GM12878 (cell line): ENCODE measurements around the gene HMCN1. TPM values are rescaled to one million over a fixed set of nuclear protein-coding genes. Genes with fewer than 3 reads are reported as not detected.

Experiments used
- ATAC-seq: fragments of 200-7000 bp; cut with Tn5 transposase; 3 replicates; pipeline ENCODE4 v1.9.1; 2020; ENCODE audit warnings: mild to moderate bottlenecking, moderate library complexity
- BruUV-seq: library from RNA; stranded (reverse); fragments of 400-500 nt; replicated peaks from 2 replicates; lab custom pipeline; 2021; lab: Mats Ljungman, UMichigan
- CTCF ChIA-PET: fragments of 300-600 bp; sonication (Branson Sonifier 250); formaldehyde crosslinking; extraction: SDS; loops from one replicate; lab custom pipeline; 2021; ENCODE audit warnings: inconsistent platforms; lab: Yijun Ruan, JAX
- POLR2A ChIA-PET: fragments of 350-600 bp; formaldehyde crosslinking; extraction: SDS; loops from one replicate; lab custom pipeline; 2021; ENCODE audit warnings: inconsistent platforms; lab: Charles Lee
- RAD21 ChIA-PET: fragments of 300-600 bp; sonication (Branson Sonifier 250); formaldehyde crosslinking; loops from one replicate; lab custom pipeline; 2023; ENCODE audit warnings: antibody characterized with exemption; ENCODE audit not compliant: unreplicated experiment; lab: Charles Lee
- SMC1A ChIA-PET: fragments of 300-600 bp; sonication (Branson Sonifier 250); formaldehyde crosslinking; loops from one replicate; lab custom pipeline; 2023; ENCODE audit not compliant: unreplicated experiment, uncharacterized antibody; lab: Charles Lee
- DNase-seq: peaks from one replicate; pipeline ENCODE4 v3.0.0-alpha.2; 2011; ENCODE audit warnings: low read depth, low spot score
- FAIRE-seq: peaks from 3 replicates; lab custom pipeline; 2011; peaks lifted over from hg19 to GRCh38; lab: Jason Lieb, UNC
- H2AFZ ChIP-seq: 2 replicates; pipeline ENCODE4 v1.6.0; 2011; ENCODE audit warnings: low read depth, low read length, control low read depth; ENCODE audit not compliant: control insufficient read depth
- H3K27ac ChIP-seq: 2 replicates; pipeline ENCODE4 v1.5.1; 2011; ENCODE audit warnings: control low read depth; ENCODE audit not compliant: control insufficient read depth, insufficient read depth
- H3K27me3 ChIP-seq, 2 experiments: replicated peaks in 1 of 2; 2 replicates each; pipeline versions ENCODE4 v1.6.0 to v1.6.1; 2011; ENCODE audit warnings: low read length in 1 of 2; ENCODE audit not compliant: control insufficient read depth in 2 of 2, insufficient read depth in 2 of 2
- H3K36me3 ChIP-seq, 2 experiments: 2 replicates each; pipeline ENCODE4 v1.5.1; 2011; ENCODE audit warnings: low read length in 1 of 2; ENCODE audit not compliant: control insufficient read depth in 2 of 2, insufficient read depth in 2 of 2
- H3K4me1 ChIP-seq: 2 replicates; pipeline ENCODE4 v1.6.1; 2011; ENCODE audit warnings: mild to moderate bottlenecking, low read length, moderate library complexity, mixed read lengths; ENCODE audit not compliant: control insufficient read depth, insufficient read depth
- H3K4me2 ChIP-seq: 2 replicates; pipeline ENCODE4 v1.6.0; 2011; ENCODE audit warnings: control low read depth; ENCODE audit not compliant: control insufficient read depth, insufficient read depth
- H3K4me3 ChIP-seq: fragments of 200-600 bp; sonication (generic); 2 replicates; pipeline ENCODE4 v1.5.1; 2016
- H3K79me2 ChIP-seq: 2 replicates; pipeline ENCODE4 v1.6.0; 2011; ENCODE audit warnings: low read length; ENCODE audit not compliant: control insufficient read depth, insufficient read depth
- H3K9ac ChIP-seq: 2 replicates; pipeline ENCODE4 v1.8.0; 2011; ENCODE audit warnings: low read length, control low read depth, mixed read lengths; ENCODE audit not compliant: control insufficient read depth, insufficient read depth
- H3K9me3 ChIP-seq: replicated peaks from 3 replicates; pipeline ENCODE4 v1.5.1; 2011; ENCODE audit warnings: mild to moderate bottlenecking, low read length; ENCODE audit not compliant: control insufficient read depth, insufficient read depth
- H4K20me1 ChIP-seq: 2 replicates; pipeline ENCODE4 v1.6.0; 2011; ENCODE audit not compliant: control insufficient read depth, insufficient read depth
- BRCA1 ChIP-seq: IDR thresholded peaks from 2 replicates; pipeline ENCODE4 v1.6.1; 2011; ENCODE audit warnings: low read depth, low read length, improper control_type of control experiment
- CBX3 ChIP-seq: fragments of 200-600 bp; sonication (generic); IDR thresholded peaks from 2 replicates; pipeline ENCODE4 v1.6.1; 2016; ENCODE audit warnings: low read depth, borderline replicate concordance
- EP300 ChIP-seq, 2 experiments: fragments of 150-350 bp in 1 of 2; IDR thresholded peaks; 2 replicates each; pipeline ENCODE4 v1.6.1; 2011 to 2012; ENCODE audit warnings: low read depth in 2 of 2, low read length in 2 of 2, borderline replicate concordance in 1 of 2, improper control_type of control experiment in 1 of 2, inconsistent platforms in 1 of 2; ENCODE audit not compliant: control insufficient read depth in 1 of 2
- HSF1 ChIP-seq: fragments of 150-350 bp; IDR thresholded peaks from 2 replicates; pipeline ENCODE4 v1.6.1; 2014; ENCODE audit warnings: mild to moderate bottlenecking, low read depth, low read length
- IRF4 ChIP-seq: IDR thresholded peaks from 2 replicates; pipeline ENCODE4 v1.6.1; 2011; ENCODE audit warnings: low read depth, low read length
- KLF5 ChIP-seq: fragments of 450-650 bp; IDR thresholded peaks from 2 replicates; pipeline ENCODE4 v1.6.1; 2014; ENCODE audit warnings: mild to moderate bottlenecking; ENCODE audit not compliant: partially characterized antibody
- NBN ChIP-seq: fragments of 450-650 bp; IDR thresholded peaks from 2 replicates; pipeline ENCODE4 v1.6.1; 2016
- POLR2A ChIP-seq: IDR thresholded peaks from 2 replicates; pipeline ENCODE4 v1.6.1; 2011; ENCODE audit warnings: low read depth, mild to moderate bottlenecking, low read length
- RAD21 ChIP-seq: IDR thresholded peaks from 2 replicates; pipeline ENCODE4 v1.6.1; 2011; ENCODE audit warnings: mild to moderate bottlenecking, low read depth, low read length, moderate library complexity; ENCODE audit not compliant: insufficient read depth
- RFX5 ChIP-seq: IDR thresholded peaks from 2 replicates; pipeline ENCODE4 v1.6.1; 2011; ENCODE audit warnings: low read depth, low read length, improper control_type of control experiment
- SMARCA5 ChIP-seq: fragments of 450-650 bp; IDR thresholded peaks from 2 replicates; pipeline ENCODE4 v1.6.1; 2017; ENCODE audit warnings: mild to moderate bottlenecking
- SREBF1 ChIP-seq: IDR thresholded peaks from 2 replicates; pipeline ENCODE4 v1.6.1; 2012; ENCODE audit warnings: mild to moderate bottlenecking, low read length
- SREBF2 ChIP-seq: IDR thresholded peaks from 2 replicates; pipeline ENCODE4 v1.6.1; 2012; ENCODE audit warnings: mild to moderate bottlenecking, low read length
- SUPT20H ChIP-seq: IDR thresholded peaks from 2 replicates; pipeline ENCODE4 v1.6.1; 2011; ENCODE audit warnings: low read depth, mild to moderate bottlenecking, low read length, moderate library complexity, borderline replicate concordance; ENCODE audit not compliant: control insufficient read depth
- ZBED1 ChIP-seq: IDR thresholded peaks from 2 replicates; pipeline ENCODE4 v1.6.1; 2016; ENCODE audit warnings: borderline replicate concordance
- WGBS: methylation state at CpG from one replicate; pipeline ENCODE4 v1.1.6; 2016; ENCODE audit warnings: low lambda C conversion rate; ENCODE audit not compliant: insufficient replicate concordance, insufficient coverage; ENCODE audit errors: missing lambda C conversion rate; 5-methylcytosine and 5-hydroxymethylcytosine counted together
- in situ Hi-C: fragments of 300-500 bp; cut with MboI; formaldehyde crosslinking; loops from 9 replicates; pipeline ENCODE4 v1.14.3; 2018; ENCODE audit warnings: mixed read lengths
- intact Hi-C: fragments of 100-400 bp; cut with micrococcal nuclease; formaldehyde crosslinking; loops from one replicate; pipeline ENCODE4 v1.14.2; 2022; ENCODE audit not compliant: unreplicated experiment
- polyA plus RNA-seq, 11 experiments: library from polyadenylated mRNA; depleted of rRNA in 4 of 11; unstranded in 6 of 11; stranded (reverse) in 5 of 11; fragments of >200 nt; fragmentation: Nextera tagmentation in 4 of 11; fragmentation: Illumina TruSeq in 1 of 11; extraction: Ambion mirVana in 4 of 11; extraction: Trizol in 1 of 11; gene quantifications; 1 replicate in 1 of 11; 2 replicates in 10 of 11; pipeline versions ENCODE4 v1.2.1 to v1.2.3, GENCODE V29; 2011 to 2016; ENCODE audit warnings: inconsistent platforms in 2 of 11, missing spikeins in 2 of 11, low read depth in 1 of 11
- total RNA-seq, 4 experiments: library from RNA; depleted of rRNA in 3 of 4; stranded (reverse); fragments of >200 nt in 3 of 4; fragmentation: Illumina TruSeq in 1 of 4; extraction: Trizol in 1 of 4; gene quantifications; 2 replicates each; pipeline versions ENCODE4 v1.2.1 to v1.2.3, GENCODE V29; 2013 to 2021
- TF ChIP-seq, protein P1 (sequence below): fragments of 450-650 bp; IDR thresholded peaks from 2 replicates; pipeline ENCODE4 v1.6.1; 2016; ENCODE audit warnings: mild to moderate bottlenecking, moderate library complexity, borderline replicate concordance

The HMCN1 gene
- total and polyA plus RNA-seq, 10 of the 15 experiments (the other 5 are each of a cell fraction or from before 2014, with no cell fraction given): under 0.01 to 0.07 TPM; not detected in 8

DNA sequence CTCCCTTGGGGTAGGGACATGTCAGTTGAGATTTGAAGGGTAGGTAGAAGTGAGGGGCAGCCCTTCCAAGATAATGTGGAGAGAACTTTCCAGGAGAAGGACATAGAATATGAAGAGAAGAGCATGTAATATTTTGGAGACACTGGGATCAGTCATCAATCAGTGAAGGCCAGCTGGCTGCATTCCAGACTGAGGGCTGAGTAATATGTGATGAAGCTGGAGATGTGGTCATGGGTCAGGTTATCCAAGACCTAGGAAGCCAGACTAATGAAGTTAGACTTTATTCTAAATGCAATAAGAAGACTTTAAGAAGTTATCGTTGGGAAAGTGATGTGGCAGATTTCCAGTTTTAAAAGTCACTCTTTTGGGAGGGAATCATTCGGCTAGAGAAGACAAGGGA is 262.0 kb downstream of the HMCN1 start:
- Histone ChIP-seq H3K36me3 (no peaks in the 10 kb centered on the region), H3K9me3 (no peaks in the 10 kb centered on the region), H3K4me1 (no peaks in the 10 kb centered on the region), H3K9ac (no peak overlapping the region), H3K4me2 (no peak overlapping the region), H3K4me3 (no peak overlapping the region), H3K79me2 (no peaks in the 10 kb centered on the region), H3K27ac (no peak overlapping the region), H3K27me3 (no peaks in the 10 kb centered on the region), H2AFZ (no peak overlapping the region), H4K20me1 (no peaks in the 10 kb centered on the region)
- DNase-seq: no peak
- ChIA-PET SMC1A (no interaction called here), CTCF (no interaction called here), RAD21 (no interaction called here), POLR2A (no interaction called here)
- no peak for FAIRE-seq
- intact Hi-C loops (no loop called here), in situ Hi-C loops (no loop called here)
- BruUV-seq: no TSS peak
- WGBS: 0% methylated on average over 2 of the region's 2 CpGs
- ATAC-seq: no peak
- no peak for TF ChIP-seq POLR2A
- TF ChIP-seq, protein P1, sequence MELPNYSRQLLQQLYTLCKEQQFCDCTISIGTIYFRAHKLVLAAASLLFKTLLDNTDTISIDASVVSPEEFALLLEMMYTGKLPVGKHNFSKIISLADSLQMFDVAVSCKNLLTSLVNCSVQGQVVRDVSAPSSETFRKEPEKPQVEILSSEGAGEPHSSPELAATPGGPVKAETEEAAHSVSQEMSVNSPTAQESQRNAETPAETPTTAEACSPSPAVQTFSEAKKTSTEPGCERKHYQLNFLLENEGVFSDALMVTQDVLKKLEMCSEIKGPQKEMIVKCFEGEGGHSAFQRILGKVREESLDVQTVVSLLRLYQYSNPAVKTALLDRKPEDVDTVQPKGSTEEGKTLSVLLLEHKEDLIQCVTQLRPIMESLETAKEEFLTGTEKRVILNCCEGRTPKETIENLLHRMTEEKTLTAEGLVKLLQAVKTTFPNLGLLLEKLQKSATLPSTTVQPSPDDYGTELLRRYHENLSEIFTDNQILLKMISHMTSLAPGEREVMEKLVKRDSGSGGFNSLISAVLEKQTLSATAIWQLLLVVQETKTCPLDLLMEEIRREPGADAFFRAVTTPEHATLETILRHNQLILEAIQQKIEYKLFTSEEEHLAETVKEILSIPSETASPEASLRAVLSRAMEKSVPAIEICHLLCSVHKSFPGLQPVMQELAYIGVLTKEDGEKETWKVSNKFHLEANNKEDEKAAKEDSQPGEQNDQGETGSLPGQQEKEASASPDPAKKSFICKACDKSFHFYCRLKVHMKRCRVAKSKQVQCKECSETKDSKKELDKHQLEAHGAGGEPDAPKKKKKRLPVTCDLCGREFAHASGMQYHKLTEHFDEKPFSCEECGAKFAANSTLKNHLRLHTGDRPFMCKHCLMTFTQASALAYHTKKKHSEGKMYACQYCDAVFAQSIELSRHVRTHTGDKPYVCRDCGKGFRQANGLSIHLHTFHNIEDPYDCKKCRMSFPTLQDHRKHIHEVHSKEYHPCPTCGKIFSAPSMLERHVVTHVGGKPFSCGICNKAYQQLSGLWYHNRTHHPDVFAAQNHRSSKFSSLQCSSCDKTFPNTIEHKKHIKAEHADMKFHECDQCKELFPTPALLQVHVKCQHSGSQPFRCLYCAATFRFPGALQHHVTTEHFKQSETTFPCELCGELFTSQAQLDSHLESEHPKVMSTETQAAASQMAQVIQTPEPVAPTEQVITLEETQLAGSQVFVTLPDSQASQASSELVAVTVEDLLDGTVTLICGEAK: no peak
- TF ChIP-seq CBX3: no peak
- TF ChIP-seq KLF5: no peak
- no peak for TF ChIP-seq SREBF1
- no peak for TF ChIP-seq EP300 (IDR thresholded peaks at IDR 0.05; ENCODE audit: borderline replicate concordance in 1 of 2, control insufficient read depth in 1 of 2, low read depth in 2 of 2, low read length in 2 of 2)
- no peak for TF ChIP-seq RAD21
- no peak for TF ChIP-seq SREBF2
- no peak for TF ChIP-seq NBN
- TF ChIP-seq HSF1: no peak
- no peak for TF ChIP-seq RFX5
- no peak for TF ChIP-seq ZBED1
- TF ChIP-seq SUPT20H: no peak
- TF ChIP-seq SMARCA5: no peak
- TF ChIP-seq IRF4: no peak
- TF ChIP-seq BRCA1: no peak
